Neural crest cell (in vitro differentiated cells): ENCODE measurements around the gene ELP4. TPM values are rescaled to one million over a fixed set of nuclear protein-coding genes. Genes with fewer than 3 reads are reported as not detected.

Experiments
- DNase-seq: peaks from one replicate; pipeline ENCODE4 v3.0.0; 2021; ENCODE audit warnings: low read depth, mixed read lengths, low spot score
- H3K27ac Mint-ChIP-seq: one replicate; pipeline ENCODE4 v1.8.0; 2021; ENCODE audit warnings: mild to moderate bottlenecking, mixed read lengths; ENCODE audit not compliant: unreplicated experiment
- H3K27me3 Mint-ChIP-seq: 2 replicates; pipeline ENCODE4 v1.8.0; 2021; ENCODE audit warnings: low read depth, mild to moderate bottlenecking, mixed read lengths
- H3K36me3 Mint-ChIP-seq: 2 replicates; pipeline ENCODE4 v1.8.0; 2021; ENCODE audit warnings: low read depth, mild to moderate bottlenecking, mixed read lengths
- H3K4me1 Mint-ChIP-seq: 2 replicates; pipeline ENCODE4 v1.8.0; 2021; ENCODE audit warnings: mixed read lengths
- H3K4me3 Mint-ChIP-seq: one replicate; pipeline ENCODE4 v1.8.0; 2021; ENCODE audit warnings: mild to moderate bottlenecking, mixed read lengths
- H3K9me3 Mint-ChIP-seq: 2 replicates; pipeline ENCODE4 v1.8.0; 2021; ENCODE audit warnings: mixed read lengths
- CTCF ChIP-seq: fragments of 200-600 bp; sonication (generic); conservative IDR thresholded peaks from 2 replicates; pipeline ENCODE4 v1.5.0; 2021; ENCODE audit warnings: antibody characterized with exemption, mild to moderate bottlenecking
- total RNA-seq: library from RNA; stranded (reverse); gene quantifications from 2 replicates; pipeline ENCODE4 v1.2.1, GENCODE V29; 2021

Gene ELP4
- total RNA-seq, 1 donor from 2014 or later = 19.9 TPM

GRCh38 chr11:31702966-31703365 is 193.4 kb downstream of the ELP4 start:
- TF ChIP-seq CTCF = no peak
- Mint-ChIP-seq H3K36me3 (no peaks in the 10 kb centered on the region), H3K27ac (no peak overlapping the region), H3K9me3 (peaks cover 2% of the 10 kb centered on the region), H3K4me1 (no peaks in the 10 kb centered on the region), H3K27me3 (no peaks in the 10 kb centered on the region), H3K4me3 (no peak overlapping the region)
- no peak for DNase-seq

GRCh38 chr11:31706357-31706756 is 196.8 kb downstream of the ELP4 start:
- Mint-ChIP-seq H3K4me3 (no peak overlapping the region), H3K9me3 (peaks cover 2% of the 10 kb centered on the region), H3K4me1 (peaks cover 8% of the 10 kb centered on the region), H3K27me3 (no peaks in the 10 kb centered on the region), H3K36me3 (no peaks in the 10 kb centered on the region), H3K27ac (no peak overlapping the region)
- TF ChIP-seq CTCF = no peak
- no peak for DNase-seq

- no peak for TF ChIP-seq CTCF
- Mint-ChIP-seq H3K27ac (no peak overlapping the region), H3K4me1 (peaks cover 8% of the 10 kb centered on the region), H3K4me3 (no peak overlapping the region), H3K27me3 (no peaks in the 10 kb centered on the region), H3K36me3 (no peaks in the 10 kb centered on the region), H3K9me3 (peaks cover 5% of the 10 kb centered on the region)
- no peak for DNase-seq
Measured at GRCh38 chr11:31711137-31711536, 201.6 kb downstream of the ELP4 start.

- no peak overlapping the region for H3K4me3 Mint-ChIP-seq
- peaks cover 3% of the 10 kb centered on the region for H3K9me3 Mint-ChIP-seq
- no peaks in the 10 kb centered on the region for H3K36me3 Mint-ChIP-seq
- no peaks in the 10 kb centered on the region for H3K27me3 Mint-ChIP-seq
- DNase-seq = no peak
- no peak overlapping the region for H3K27ac Mint-ChIP-seq
- peaks cover 8% of the 10 kb centered on the region for H3K4me1 Mint-ChIP-seq
- no peak for TF ChIP-seq CTCF
Measured at GRCh38 chr11:31712851-31713250, 203.3 kb downstream of the ELP4 start.

GRCh38 chr11:31714840-31715239 is 205.3 kb downstream of the ELP4 start:
- DNase-seq = no peak
- Mint-ChIP-seq H3K4me1 (peaks cover 13% of the 10 kb centered on the region), H3K9me3 (peaks cover 3% of the 10 kb centered on the region), H3K27me3 (no peaks in the 10 kb centered on the region), H3K4me3 (no peak overlapping the region), H3K27ac (no peak overlapping the region), H3K36me3 (no peaks in the 10 kb centered on the region)
- TF ChIP-seq CTCF = no peak

- H3K4me1 Mint-ChIP-seq = peaks cover 12% of the 10 kb centered on the region
- no peak for DNase-seq
- H3K36me3 Mint-ChIP-seq = peaks cover 2% of the 10 kb centered on the region
- no peaks in the 10 kb centered on the region for H3K9me3 Mint-ChIP-seq
- H3K27me3 Mint-ChIP-seq = no peaks in the 10 kb centered on the region
- no peak for TF ChIP-seq CTCF
- no peak overlapping the region for H3K4me3 Mint-ChIP-seq
- no peak overlapping the region for H3K27ac Mint-ChIP-seq
Measured at GRCh38 chr11:31720225-31720624, 210.7 kb downstream of the ELP4 start.
